Measurements from ENCODE around the gene SH2D7. TPM values are rescaled to one million over a fixed set of nuclear protein-coding genes. Genes with fewer than 3 reads are reported as not detected.

Gene SH2D7
- total and polyA plus RNA-seq, 4 donors: 1.0 TPM; not detected in 3

DNA sequence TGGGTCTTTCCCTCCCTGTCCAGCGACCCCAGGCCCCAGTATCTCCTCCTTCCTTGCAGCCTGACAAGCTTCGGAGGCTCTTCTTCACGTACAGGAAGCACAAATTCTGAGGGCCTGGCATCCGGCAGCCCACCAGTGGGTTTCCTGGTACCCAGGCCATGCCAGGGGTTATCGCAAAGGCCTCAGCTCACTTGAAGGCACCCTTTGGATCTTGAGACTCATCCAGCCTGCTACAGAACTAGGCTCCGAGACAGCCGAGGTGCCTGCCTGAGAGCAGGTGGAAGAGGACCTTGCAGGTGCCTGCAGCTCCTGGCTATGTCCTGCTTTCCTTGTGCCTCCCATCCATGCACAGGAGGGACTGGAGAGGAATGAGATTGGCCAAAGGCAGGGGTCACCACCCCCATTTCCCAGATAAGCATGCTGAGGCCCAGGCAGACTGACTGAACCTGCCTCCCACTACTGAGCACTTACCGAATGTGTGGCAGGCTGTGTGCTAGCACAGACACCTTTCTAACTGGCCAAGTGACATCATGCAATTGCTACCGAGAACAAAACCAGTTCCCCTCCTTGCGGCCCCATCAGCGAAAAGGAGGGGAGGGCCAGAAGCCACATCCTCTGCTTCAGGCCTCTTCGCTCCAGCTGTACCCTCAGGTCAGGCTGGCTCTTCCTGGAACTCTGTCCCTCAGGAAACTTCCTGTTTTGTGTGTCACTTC lies 11.2 kb downstream of the SH2D7 start:
- peak; percentile 63 to 69 for DNase-seq
- Histone ChIP-seq H3K27ac (ENCODE audit: low read depth in 1 of 2, low read length in 2 of 2) (no peak overlapping the region), H3K27me3 (ENCODE audit: control insufficient read depth in 1 of 2, insufficient read depth in 2 of 2, low read length in 1 of 2) (no peaks in the 10 kb centered on the region), H3K36me3 (ENCODE audit: control insufficient read depth in 1 of 2, insufficient read depth in 2 of 2, low read length in 1 of 2) (no peaks in the 10 kb centered on the region), H3K4me1 (ENCODE audit: control insufficient read depth in 1 of 2, insufficient read depth in 2 of 2, low read length in 2 of 2) (no peaks in the 10 kb centered on the region), H3K4me3 (ENCODE audit: low read length in 2 of 2) (no peak overlapping the region), H3K9me3 (ENCODE audit: control insufficient read depth, low read length) (no peaks in the 10 kb centered on the region)
- WGBS, 2 donors: 91% methylated on average over 12 of the region's 12 CpGs
- intact Hi-C loops (cut with DNase I): no loop called here
- no peak for ATAC-seq (ENCODE audit: low FRiP score)

DNA sequence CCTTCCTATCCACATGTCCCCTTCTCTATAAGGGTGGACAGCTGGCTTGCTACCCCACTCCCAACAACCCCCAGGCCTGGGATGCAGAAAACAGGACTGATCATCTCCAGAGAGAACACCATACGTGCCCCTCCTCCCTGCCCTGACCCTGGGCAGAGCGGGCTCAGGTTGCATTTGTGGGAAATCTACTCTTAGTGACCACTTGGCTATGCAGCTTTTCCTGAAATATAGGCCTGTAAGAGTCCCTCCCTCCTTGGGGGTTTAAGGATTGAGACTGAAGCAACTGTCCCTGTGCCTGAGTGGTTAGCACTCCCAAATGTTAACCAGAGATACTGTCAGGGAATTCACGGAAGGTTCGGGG lies 11.7 kb downstream of the SH2D7 start:
- intact Hi-C loops (cut with DNase I): no loop called here

DNA sequence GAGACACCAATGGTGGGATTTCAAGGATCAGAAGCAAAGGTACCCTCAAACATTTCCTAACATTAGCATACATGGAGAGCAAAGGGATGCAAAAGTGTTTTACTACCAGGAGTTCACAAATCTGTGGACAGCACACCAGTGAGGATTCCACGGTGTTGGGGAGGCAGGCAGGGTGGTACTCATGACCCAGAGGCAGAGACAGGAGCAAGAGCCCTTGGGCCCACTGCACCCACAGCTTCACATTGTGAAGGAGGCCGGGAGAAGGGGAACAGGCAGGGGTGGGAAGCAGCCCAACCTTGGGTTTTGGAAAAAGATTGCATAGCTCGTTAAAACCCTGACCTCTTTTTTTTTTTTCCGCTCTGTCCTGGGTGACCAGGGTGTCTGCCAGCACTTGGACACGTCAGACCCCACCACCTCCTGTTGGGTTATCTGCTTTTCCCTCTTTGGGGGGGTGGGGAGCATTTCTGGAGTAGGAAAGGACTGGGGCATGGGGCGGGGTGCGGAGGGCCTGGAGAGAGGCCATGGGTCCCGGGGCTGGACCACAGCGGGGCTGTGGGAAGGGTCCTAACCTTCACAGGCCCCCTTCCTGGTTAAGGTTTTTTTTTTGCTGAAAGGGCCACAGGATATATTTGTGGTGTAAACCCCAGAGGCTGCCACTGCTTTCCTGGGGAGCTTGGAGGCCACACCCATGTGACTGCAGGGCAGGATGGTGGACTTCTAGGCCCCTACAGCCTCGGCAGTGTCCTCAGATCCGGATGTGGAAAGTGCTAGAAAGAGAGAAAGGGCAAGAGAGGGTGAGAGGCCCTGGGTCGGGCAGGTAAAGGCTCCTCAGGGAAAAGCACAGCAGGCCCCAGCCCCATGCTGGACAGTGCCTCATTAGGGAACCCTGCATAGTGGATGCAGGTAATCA lies 12.5 kb downstream of the SH2D7 start:
- H3K9me3 ChIP-seq (ENCODE audit: control insufficient read depth, low read length): no peaks in the 10 kb centered on the region
- ATAC-seq (ENCODE audit: low FRiP score) (no peak), DNase-seq (peak; percentile 30 to 41)
- intact Hi-C loops (cut with DNase I): no loop called here
- H3K4me3 ChIP-seq (ENCODE audit: low read length in 2 of 2): no peak overlapping the region
- WGBS, 2 donors: 88 to 93% methylated on average over 12 of the region's 12 CpGs
- no peaks in the 10 kb centered on the region for H3K4me1 ChIP-seq (ENCODE audit: control insufficient read depth in 1 of 2, insufficient read depth in 2 of 2, low read length in 2 of 2)
- H3K27ac ChIP-seq (ENCODE audit: low read depth in 1 of 2, low read length in 2 of 2): no peak overlapping the region
- H3K27me3 ChIP-seq (ENCODE audit: control insufficient read depth in 1 of 2, insufficient read depth in 2 of 2, low read length in 1 of 2): no peaks in the 10 kb centered on the region
- no peaks in the 10 kb centered on the region for H3K36me3 ChIP-seq (ENCODE audit: control insufficient read depth in 1 of 2, insufficient read depth in 2 of 2, low read length in 1 of 2)

More for the DNA sequence above, 11.7 kb downstream of the SH2D7 start:
- WGBS, 2 donors: 95% methylated on average over 4 of the region's 4 CpGs
- Histone ChIP-seq H3K27me3 (ENCODE audit: control insufficient read depth in 1 of 2, insufficient read depth in 2 of 2, low read length in 1 of 2) (no peaks in the 10 kb centered on the region), H3K4me3 (ENCODE audit: low read length in 2 of 2) (no peak overlapping the region), H3K27ac (ENCODE audit: low read depth in 1 of 2, low read length in 2 of 2) (no peak overlapping the region), H3K4me1 (ENCODE audit: control insufficient read depth in 1 of 2, insufficient read depth in 2 of 2, low read length in 2 of 2) (no peaks in the 10 kb centered on the region), H3K9me3 (ENCODE audit: control insufficient read depth, low read length) (no peaks in the 10 kb centered on the region), H3K36me3 (ENCODE audit: control insufficient read depth in 1 of 2, insufficient read depth in 2 of 2, low read length in 1 of 2) (no peaks in the 10 kb centered on the region)
- peak in 1 of 2 donors; percentile 23 for DNase-seq
- no peak for ATAC-seq (ENCODE audit: low FRiP score)

- ATAC-seq (ENCODE audit: low FRiP score) (no peak), DNase-seq (peak; percentile 19 to 64)
- intact Hi-C loops (cut with DNase I): no loop called here
- H3K36me3 ChIP-seq (ENCODE audit: control insufficient read depth in 1 of 2, insufficient read depth in 2 of 2, low read length in 1 of 2): no peaks in the 10 kb centered on the region
- 95% methylated on average over 16 of the region's 16 CpGs for WGBS, 2 donors
- no peak overlapping the region for H3K27ac ChIP-seq (ENCODE audit: low read depth in 1 of 2, low read length in 2 of 2)
- no peak overlapping the region for H3K4me3 ChIP-seq (ENCODE audit: low read length in 2 of 2)
- H3K27me3 ChIP-seq (ENCODE audit: control insufficient read depth in 1 of 2, insufficient read depth in 2 of 2, low read length in 1 of 2): no peaks in the 10 kb centered on the region
- no peaks in the 10 kb centered on the region for H3K9me3 ChIP-seq (ENCODE audit: control insufficient read depth, low read length)
- H3K4me1 ChIP-seq (ENCODE audit: control insufficient read depth in 1 of 2, insufficient read depth in 2 of 2, low read length in 2 of 2): no peaks in the 10 kb centered on the region
Observed at GRCh38 chr15:78105476-78106241, 13.3 kb downstream of the SH2D7 start.

DNA sequence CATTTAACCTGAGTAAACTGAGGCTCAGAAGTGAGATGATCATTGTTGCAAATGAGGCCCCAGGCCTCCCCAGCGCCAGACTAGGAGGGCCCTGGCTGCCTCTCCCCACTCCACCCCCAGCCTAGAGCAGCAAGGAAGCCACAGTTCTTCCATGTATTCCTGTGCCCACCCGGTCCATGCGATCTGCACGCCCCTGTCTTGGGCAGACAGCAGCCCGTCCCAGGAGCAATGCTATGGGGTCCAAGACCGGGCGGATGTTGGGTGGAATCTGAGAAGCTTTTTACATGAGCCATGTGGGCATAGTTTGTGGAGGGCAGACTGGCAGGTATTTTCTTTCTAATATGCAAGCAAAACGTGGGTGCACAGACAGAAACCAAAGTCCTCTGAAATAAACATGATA lies 15.1 kb downstream of the SH2D7 start:
- intact Hi-C loops (cut with DNase I): no loop called here

GRCh38 chr15:78108300-78109084 lies 16.1 kb downstream of the SH2D7 start:
- WGBS, 2 donors: 39 to 42% methylated on average over 11 of the region's 11 CpGs
- Histone ChIP-seq H3K36me3 (ENCODE audit: control insufficient read depth in 1 of 2, insufficient read depth in 2 of 2, low read length in 1 of 2) (no peaks in the 10 kb centered on the region), H3K4me1 (ENCODE audit: control insufficient read depth in 1 of 2, insufficient read depth in 2 of 2, low read length in 2 of 2) (no peaks in the 10 kb centered on the region), H3K4me3 (ENCODE audit: low read length in 2 of 2) (no peak overlapping the region), H3K27me3 (ENCODE audit: control insufficient read depth in 1 of 2, insufficient read depth in 2 of 2, low read length in 1 of 2) (no peaks in the 10 kb centered on the region), H3K9me3 (ENCODE audit: control insufficient read depth, low read length) (no peaks in the 10 kb centered on the region), H3K27ac (ENCODE audit: low read depth in 1 of 2, low read length in 2 of 2) (no peak overlapping the region)
- peak; percentile 88 for ATAC-seq (ENCODE audit: low FRiP score)
- intact Hi-C loops (cut with DNase I): loop anchor here (2.0 kb wide), 2 partner anchors 142 to 150 kb away; no protein-coding TSS in a partner anchor
- peak; percentile 93 to 94 for DNase-seq

More for the DNA sequence above, 15.1 kb downstream of the SH2D7 start:
- H3K36me3 ChIP-seq (ENCODE audit: control insufficient read depth in 1 of 2, insufficient read depth in 2 of 2, low read length in 1 of 2): no peaks in the 10 kb centered on the region
- no peaks in the 10 kb centered on the region for H3K27me3 ChIP-seq (ENCODE audit: control insufficient read depth in 1 of 2, insufficient read depth in 2 of 2, low read length in 1 of 2)
- no peaks in the 10 kb centered on the region for H3K9me3 ChIP-seq (ENCODE audit: control insufficient read depth, low read length)
- no peak for ATAC-seq (ENCODE audit: low FRiP score)
- WGBS, 2 donors: 95% methylated on average over 8 of the region's 8 CpGs
- peak; percentile 23 to 63 for DNase-seq
- H3K27ac ChIP-seq (ENCODE audit: low read depth in 1 of 2, low read length in 2 of 2): no peak overlapping the region
- no peak overlapping the region for H3K4me3 ChIP-seq (ENCODE audit: low read length in 2 of 2)
- no peaks in the 10 kb centered on the region for H3K4me1 ChIP-seq (ENCODE audit: control insufficient read depth in 1 of 2, insufficient read depth in 2 of 2, low read length in 2 of 2)

- 91 to 93% methylated on average over 12 of the region's 12 CpGs for WGBS, 2 donors
- no peaks in the 10 kb centered on the region for H3K27me3 ChIP-seq (ENCODE audit: control insufficient read depth in 1 of 2, insufficient read depth in 2 of 2, low read length in 1 of 2)
- intact Hi-C loops (cut with DNase I): loop anchor here (2.0 kb wide), 2 partner anchors 142 to 150 kb away; no protein-coding TSS in a partner anchor
- no peak overlapping the region for H3K4me3 ChIP-seq (ENCODE audit: low read length in 2 of 2)
- no peak overlapping the region for H3K27ac ChIP-seq (ENCODE audit: low read depth in 1 of 2, low read length in 2 of 2)
- H3K9me3 ChIP-seq (ENCODE audit: control insufficient read depth, low read length): no peaks in the 10 kb centered on the region
- ATAC-seq (ENCODE audit: low FRiP score) (no peak), DNase-seq (no peak)
- H3K36me3 ChIP-seq (ENCODE audit: control insufficient read depth in 1 of 2, insufficient read depth in 2 of 2, low read length in 1 of 2): no peaks in the 10 kb centered on the region
- H3K4me1 ChIP-seq (ENCODE audit: control insufficient read depth in 1 of 2, insufficient read depth in 2 of 2, low read length in 2 of 2): no peaks in the 10 kb centered on the region
Observed at GRCh38 chr15:78109156-78109555, 16.8 kb downstream of the SH2D7 start.

GRCh38 chr15:78110096-78110495 lies 17.7 kb downstream of the SH2D7 start:
- H3K9me3 ChIP-seq (ENCODE audit: control insufficient read depth, low read length): no peaks in the 10 kb centered on the region
- H3K4me3 ChIP-seq (ENCODE audit: low read length in 2 of 2): no peak overlapping the region
- H3K27me3 ChIP-seq (ENCODE audit: control insufficient read depth in 1 of 2, insufficient read depth in 2 of 2, low read length in 1 of 2): no peaks in the 10 kb centered on the region
- H3K27ac ChIP-seq (ENCODE audit: low read depth in 1 of 2, low read length in 2 of 2): no peak overlapping the region
- no peaks in the 10 kb centered on the region for H3K36me3 ChIP-seq (ENCODE audit: control insufficient read depth in 1 of 2, insufficient read depth in 2 of 2, low read length in 1 of 2)
- no peaks in the 10 kb centered on the region for H3K4me1 ChIP-seq (ENCODE audit: control insufficient read depth in 1 of 2, insufficient read depth in 2 of 2, low read length in 2 of 2)
- intact Hi-C loops (cut with DNase I): loop anchor here (10.0 kb wide), 1 partner anchor 315 kb away; no protein-coding TSS in a partner anchor
- ATAC-seq (ENCODE audit: low FRiP score) (no peak), DNase-seq (peak in 1 of 2 donors; percentile 61)
- 94 to 96% methylated on average over 6 of the region's 6 CpGs for WGBS, 2 donors
